ENCODE results near the gene LBP.
"Not testable (repeated sequence)": the region's sequence is repeated elsewhere in the genome, so short reads cannot be mapped to it uniquely, and the experiment has no call there.

The LBP gene

DNA sequence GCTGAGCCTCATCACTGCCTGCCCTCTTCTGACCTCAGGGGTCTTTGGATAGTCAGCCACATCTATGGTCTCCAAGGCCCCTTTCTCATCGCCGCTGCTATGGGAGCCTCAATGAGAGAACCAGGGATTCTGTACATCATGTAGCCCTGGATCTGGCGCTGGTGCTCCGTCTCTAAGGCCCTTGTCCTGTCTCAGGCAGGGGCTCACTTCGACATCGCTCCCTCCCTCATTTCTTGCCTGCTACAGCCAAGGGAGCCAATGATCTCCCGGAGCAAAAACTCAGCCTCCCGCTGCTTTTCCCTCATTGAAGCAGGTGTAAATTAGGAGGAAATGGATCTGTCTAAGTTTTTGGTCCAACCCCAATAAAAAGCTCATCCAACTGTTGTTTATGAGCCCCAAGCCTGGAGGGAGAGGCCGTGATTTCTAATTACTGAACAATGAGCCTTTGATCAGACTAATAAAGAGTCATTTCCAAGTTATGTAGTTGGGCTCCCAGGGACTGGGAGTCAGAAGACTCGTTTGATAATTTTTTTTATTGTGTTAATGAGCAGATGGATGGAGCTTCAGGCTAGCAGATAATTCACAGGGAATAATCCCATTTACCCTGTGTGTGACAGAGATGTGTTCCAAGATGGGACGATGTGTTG lies 30.9 kb downstream of the LBP start:
- no peak overlapping the region for H3K4me3 ChIP-seq (ENCODE audit: low read depth, low read length)
- H3K36me3 ChIP-seq: no peaks in the 10 kb centered on the region
- no peak for TF ChIP-seq CTCF (IDR thresholded peaks at IDR 0.05; ENCODE audit: low read depth, low read length)
- no peaks in the 10 kb centered on the region for H3K27me3 ChIP-seq (ENCODE audit: insufficient read depth, low read depth, severe bottlenecking)
- no peaks in the 10 kb centered on the region for H3K9me3 ChIP-seq (ENCODE audit: severe bottlenecking)
- no peak for DNase-seq
- no peak overlapping the region for H3K27ac ChIP-seq

DNA sequence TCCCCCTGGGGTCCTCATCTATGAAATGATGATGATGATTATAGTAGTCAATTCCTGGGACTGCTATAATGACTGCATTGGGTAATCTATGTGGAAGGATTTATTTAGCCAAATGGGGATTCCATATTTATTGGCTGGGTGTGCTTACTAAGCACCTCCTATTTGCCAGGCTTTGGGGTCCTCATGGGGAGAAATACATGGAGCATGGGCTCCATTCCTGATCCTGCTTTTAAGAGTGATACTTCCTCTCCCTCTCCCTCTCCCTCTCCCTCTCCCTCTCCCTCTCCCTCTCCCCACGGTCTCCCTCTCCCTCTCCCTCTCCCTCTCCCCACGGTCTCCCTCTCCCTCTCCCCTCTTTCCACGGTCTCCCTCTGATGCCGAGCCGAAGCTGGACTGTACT lies 31.6 kb downstream of the LBP start:
- H3K4me3 ChIP-seq (ENCODE audit: low read depth, low read length); H3K9me3 ChIP-seq (ENCODE audit: severe bottlenecking); H3K27ac ChIP-seq; H3K36me3 ChIP-seq; DNase-seq; H3K27me3 ChIP-seq (ENCODE audit: insufficient read depth, low read depth, severe bottlenecking): not testable (repeated sequence)

GRCh38 chr20:38383147-38383546 lies 36.9 kb downstream of the LBP start:
- no peak for TF ChIP-seq CTCF (IDR thresholded peaks at IDR 0.05; ENCODE audit: low read depth, low read length)
- no peak for DNase-seq
- H3K27ac ChIP-seq: no peak overlapping the region

DNA sequence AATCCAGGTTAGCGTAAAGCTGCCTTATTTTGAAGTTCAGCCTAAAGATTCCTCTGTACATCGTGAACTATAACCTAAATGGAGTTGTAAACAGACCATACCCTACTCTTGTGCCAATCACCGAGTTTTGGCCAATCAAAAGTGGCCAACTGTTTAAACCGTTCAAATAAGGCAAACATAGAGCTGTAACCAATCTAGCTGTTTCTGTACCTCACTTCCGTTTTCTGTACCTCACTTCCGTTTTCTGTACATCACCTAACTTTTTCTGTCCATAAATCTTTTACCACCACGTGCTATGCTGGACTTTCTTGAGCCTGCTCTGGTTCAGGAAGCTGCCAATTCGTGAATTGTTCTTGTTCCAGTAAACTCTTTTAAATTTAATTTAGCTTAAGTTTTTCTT lies 39.7 kb downstream of the LBP start:
- DNase-seq: no peak
- no peak overlapping the region for H3K4me3 ChIP-seq (ENCODE audit: low read depth, low read length)
- no peak overlapping the region for H3K27ac ChIP-seq
- no peak for TF ChIP-seq CTCF (IDR thresholded peaks at IDR 0.05; ENCODE audit: low read depth, low read length)
- no peaks in the 10 kb centered on the region for H3K36me3 ChIP-seq
- no peaks in the 10 kb centered on the region for H3K27me3 ChIP-seq (ENCODE audit: insufficient read depth, low read depth, severe bottlenecking)
- H3K9me3 ChIP-seq (ENCODE audit: severe bottlenecking): no peaks in the 10 kb centered on the region

More at GRCh38 chr20:38383147-38383546, 36.9 kb downstream of the LBP start:
- Histone ChIP-seq H3K36me3 (no peaks in the 10 kb centered on the region), H3K4me3 (ENCODE audit: low read depth, low read length) (no peak overlapping the region), H3K9me3 (ENCODE audit: severe bottlenecking) (no peaks in the 10 kb centered on the region), H3K27me3 (ENCODE audit: insufficient read depth, low read depth, severe bottlenecking) (no peaks in the 10 kb centered on the region)

DNA sequence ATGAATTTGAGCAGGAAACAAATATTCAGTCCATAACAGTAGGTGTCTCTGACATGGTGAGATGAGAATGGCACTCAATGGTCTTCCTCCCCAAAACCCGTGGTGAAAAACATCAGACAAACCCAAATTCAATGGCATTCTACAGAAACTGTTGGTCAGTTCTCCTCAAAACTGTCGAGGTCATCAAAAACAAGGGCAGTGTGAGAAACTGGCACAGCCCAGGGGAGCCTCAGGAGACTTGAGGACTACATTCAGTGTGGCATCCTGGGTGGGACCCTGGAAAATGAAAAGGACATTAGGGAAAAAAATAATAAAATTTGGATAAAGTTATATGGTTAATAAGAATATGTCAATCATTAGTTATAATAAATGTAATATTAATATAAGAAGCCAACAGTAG lies 40.6 kb downstream of the LBP start:
- no peak for DNase-seq
- Histone ChIP-seq H3K4me3 (ENCODE audit: low read depth, low read length) (no peak overlapping the region), H3K36me3 (no peaks in the 10 kb centered on the region), H3K27ac (no peak overlapping the region), H3K27me3 (ENCODE audit: insufficient read depth, low read depth, severe bottlenecking) (no peaks in the 10 kb centered on the region), H3K9me3 (ENCODE audit: severe bottlenecking) (no peaks in the 10 kb centered on the region)
- TF ChIP-seq CTCF (IDR thresholded peaks at IDR 0.05; ENCODE audit: low read depth, low read length): no peak

GRCh38 chr20:38387953-38388352 lies 41.7 kb downstream of the LBP start:
- Histone ChIP-seq H3K36me3 (no peaks in the 10 kb centered on the region), H3K27me3 (ENCODE audit: insufficient read depth, low read depth, severe bottlenecking) (no peaks in the 10 kb centered on the region), H3K4me3 (ENCODE audit: low read depth, low read length) (no peak overlapping the region), H3K27ac (no peak overlapping the region), H3K9me3 (ENCODE audit: severe bottlenecking) (no peaks in the 10 kb centered on the region)
- DNase-seq: no peak
- TF ChIP-seq CTCF (IDR thresholded peaks at IDR 0.05; ENCODE audit: low read depth, low read length): peak; percentile 34; the same call in 1 of the 2 replicates
